GM10248 (cell line): ENCODE data around the gene PARD3B.

Source experiments
- CTCF ChIA-PET: fragments of 300-600 bp; sonication (Branson Sonifier 250); formaldehyde crosslinking; extraction: SDS; loops from one replicate; lab custom pipeline; 2021; ENCODE audit warnings: antibody characterized with exemption; lab: Yijun Ruan, JAX
- POLR2A ChIA-PET: fragments of 350-650 bp; sonication (Branson Sonifier 250); formaldehyde crosslinking; extraction: SDS; loops from one replicate; lab custom pipeline; 2020; ENCODE audit warnings: antibody characterized with exemption; lab: Yijun Ruan, JAX
- DNase-seq: peaks from one replicate; pipeline ENCODE4 v3.0.0; 2012; ENCODE audit errors: extremely low spot score
- CTCF ChIP-seq: IDR thresholded peaks from 2 replicates; pipeline ENCODE4 v1.5.1; 2012; ENCODE audit warnings: mild to moderate bottlenecking, low read depth; ENCODE audit errors: extremely low read depth, missing control alignments, control extremely low read depth

PARD3B gene

GRCh38 chr2:205593891-205594290 lies 1048.6 kb downstream of the PARD3B start:
- ChIA-PET POLR2A (no interaction called here), CTCF (no interaction called here)
- TF ChIP-seq CTCF = no peak
- DNase-seq = no peak

GRCh38 chr2:205596581-205596980 lies 1051.3 kb downstream of the PARD3B start:
- no peak for DNase-seq
- ChIA-PET POLR2A (no interaction called here), CTCF (interaction anchor here (1.1 kb wide), 1 partner anchor 79 kb away, joined by 3 read pairs; no protein-coding TSS in a partner anchor)
- no peak for TF ChIP-seq CTCF

- POLR2A ChIA-PET = no interaction called here
- TF ChIP-seq CTCF = no peak
- CTCF ChIA-PET = interaction anchor here (1.0 kb wide), 1 partner anchor 12 kb away, joined by 3 read pairs; no protein-coding TSS in a partner anchor
- no peak for DNase-seq
Measured at GRCh38 chr2:205605638-205606304, 1060.5 kb downstream of the PARD3B start.

GRCh38 chr2:205607146-205607545 lies 1061.9 kb downstream of the PARD3B start:
- TF ChIP-seq CTCF = no peak
- ChIA-PET CTCF (no interaction called here), POLR2A (no interaction called here)
- DNase-seq = no peak

GRCh38 chr2:205609113-205609512 lies 1063.8 kb downstream of the PARD3B start:
- POLR2A ChIA-PET = no interaction called here
- no peak for TF ChIP-seq CTCF
- DNase-seq = no peak
- CTCF ChIA-PET = interaction anchor here (0.8 kb wide), 1 partner anchor 9 kb away, joined by 3 read pairs; no protein-coding TSS in a partner anchor

GRCh38 chr2:205610437-205610836 lies 1065.2 kb downstream of the PARD3B start:
- no peak for DNase-seq
- no peak for TF ChIP-seq CTCF
- ChIA-PET CTCF (no interaction called here), POLR2A (no interaction called here)

- ChIA-PET POLR2A (no interaction called here), CTCF (interaction anchor here (1.1 kb wide), 1 partner anchor 41 kb away, joined by 3 read pairs; no protein-coding TSS in a partner anchor)
- peak; percentile 14 for DNase-seq
- no peak for TF ChIP-seq CTCF
Measured at GRCh38 chr2:205612636-205613035, 1067.4 kb downstream of the PARD3B start.
